Pancreas (tissue), 10 donors: ENCODE measurements around the gene AGPAT4. TPM values are rescaled to one million over a fixed set of nuclear protein-coding genes. Genes with fewer than 3 reads are reported as not detected.

Experiments used
- ATAC-seq, 4 donors: fragments of 200-7000 bp; cut with Tn5 transposase; one replicate each; pipeline versions ENCODE4 v1.8.0 to v1.9.1; 2020; ENCODE audit warnings: mild to moderate bottlenecking in 4 of 4, moderate library complexity in 4 of 4
- DNase-seq, 6 donors: peaks; one replicate each; pipeline ENCODE4 v3.0.0-alpha.2; 2020
- FAIRE-seq: peaks from 2 replicates; lab custom pipeline; 2012; peaks lifted over from hg19 to GRCh38; lab: Jason Lieb, UNC
- H3K27ac ChIP-seq, 4 donors: fragments of 200-600 bp; sonication (generic); 1 replicate in 3 of 4; 2 replicates in 1 of 4; pipeline versions ENCODE4 v1.5.0 to v1.8.0; 2020
- H3K27me3 ChIP-seq, 4 donors: fragments of 200-600 bp; one replicate each; pipeline ENCODE4 v1.8.0; 2021
- H3K36me3 ChIP-seq, 3 donors: fragments of 200-600 bp; sonication (generic) in 1 of 3; one replicate each; pipeline versions ENCODE4 v1.5.0 to v1.8.0; 2020 to 2021
- H3K4me1 ChIP-seq, 3 donors: fragments of 200-600 bp; one replicate each; pipeline ENCODE4 v1.8.0; 2021
- H3K4me3 ChIP-seq, 4 donors: fragments of 200-600 bp; sonication (generic) in 2 of 4; one replicate each; pipeline versions ENCODE4 v1.5.0 to v1.8.0; 2020 to 2021
- H3K9me3 ChIP-seq, 4 donors: fragments of 200-600 bp; one replicate each; pipeline ENCODE4 v1.8.0; 2021
- CTCF ChIP-seq, 4 donors: fragments of 200-600 bp; sonication (generic) in 3 of 4; IDR thresholded peaks; one replicate each; pipeline versions ENCODE4 v1.5.0 to v1.8.0; 2021; ENCODE audit warnings: antibody characterized with exemption in 4 of 4
- WGBS, 2 donors: extraction: QIAGEN DNeasy Blood & Tissue Kit; methylation state at CpG; one replicate each; pipeline ENCODE4 v1.1.7; 2013; 5-methylcytosine and 5-hydroxymethylcytosine counted together
- intact Hi-C, 3 donors: fragments of 100-400 bp; cut with DNase I; formaldehyde crosslinking; loops; one replicate each; pipeline versions ENCODE4 v1.11.1 to v1.14.2; 2022
- polyA plus RNA-seq, 2 donors: library from polyadenylated mRNA; stranded (reverse); fragments of 200-250 nt; gene quantifications; one replicate each; pipeline ENCODE4 v1.2.3, GENCODE V29; 2013
- total RNA-seq, 6 donors: library from RNA; stranded (reverse); fragmentation: NEBNext Ultra II Directional in 4 of 6; extraction: Animal tissue kit (Norgen Biotek cat#: 25700) in 4 of 6; gene quantifications; one replicate each; pipeline versions ENCODE4 v1.2.1 to v1.2.4, GENCODE V29; 2021 to 2023
- donor health status: healthy with polysubstance abuse.
- donor health status: DM: no; HTN: no; CAD: no; lungs with moderate emphysema.
- donor health status: DM: no; HTN: no; CAD: no.
- donor health status: control.
- donor health status: control.
- donor health status: Bipolar disorder and iron deficiency.
- donor health status: DM: yes; HTN: yes; CAD: no.
- donor health status: DM: no; HTN: no; CAD: no.
- donor health status: DM: no; HTN: no; CAD: no.
- donor health status: DM: yes; HTN: yes; CAD: no.

Gene AGPAT4
- total and polyA plus RNA-seq, 8 donors, result 1.6 to 6.4 (median 2.3) TPM

- no peak for TF ChIP-seq CTCF (IDR thresholded peaks at IDR 0.05)
- H3K27me3 ChIP-seq, result no peaks in the 10 kb centered on the region
- H3K27ac ChIP-seq, result no peak overlapping the region
- ATAC-seq (no peak), DNase-seq (no peak), FAIRE-seq (no peak)
- H3K36me3 ChIP-seq, result no peaks in the 10 kb centered on the region
- WGBS, 2 donors, result 68 to 78% methylated on average over 7 of the region's 7 CpGs
- H3K4me3 ChIP-seq, result no peak overlapping the region
- H3K4me1 ChIP-seq, result no peaks in the 10 kb centered on the region
- H3K9me3 ChIP-seq, result no peaks in the 10 kb centered on the region
- intact Hi-C loops, result no loop called here
Measured at GRCh38 chr6:161279677-161280415, 6.0 kb upstream of the AGPAT4 start.

- FAIRE-seq (no peak), ATAC-seq (no peak), DNase-seq (no peak)
- H3K9me3 ChIP-seq, result no peaks in the 10 kb centered on the region
- no peak overlapping the region for H3K27ac ChIP-seq
- intact Hi-C loops, result no loop called here
- no peak for TF ChIP-seq CTCF (IDR thresholded peaks at IDR 0.05)
- H3K27me3 ChIP-seq, result no peaks in the 10 kb centered on the region
- no peaks in the 10 kb centered on the region for H3K36me3 ChIP-seq
- peaks cover 0 to 7% (median 4%) of the 10 kb centered on the region in 3 donors for H3K4me1 ChIP-seq
- WGBS, 2 donors, result 58 to 74% methylated on average over 4 of the region's 4 CpGs
- no peak overlapping the region for H3K4me3 ChIP-seq
Measured at GRCh38 chr6:161276605-161277155, 2.8 kb upstream of the AGPAT4 start.

- H3K27me3 ChIP-seq, result no peaks in the 10 kb centered on the region
- TF ChIP-seq CTCF (IDR thresholded peaks at IDR 0.05), result no peak
- no peaks in the 10 kb centered on the region for H3K36me3 ChIP-seq
- no peak for FAIRE-seq
- no peak for ATAC-seq
- no peaks in the 10 kb centered on the region for H3K9me3 ChIP-seq
- 57 to 71% methylated on average over 2 of the region's 2 CpGs for WGBS, 2 donors
- intact Hi-C loops, result no loop called here
- no peak overlapping the region for H3K27ac ChIP-seq
- peaks cover 0 to 7% (median 4%) of the 10 kb centered on the region in 3 donors for H3K4me1 ChIP-seq
- DNase-seq, result no peak
- no peak overlapping the region for H3K4me3 ChIP-seq
Measured at GRCh38 chr6:161274898-161275297, 1.0 kb upstream of the AGPAT4 start.

GRCh38 chr6:161274488-161274858 lies 612 bp upstream of the AGPAT4 start:
- no peaks in the 10 kb centered on the region for H3K36me3 ChIP-seq
- DNase-seq (no peak), FAIRE-seq (no peak), ATAC-seq (peak in 3 of 4 donors; percentile 1 to 4 (median 2))
- no peak for TF ChIP-seq CTCF (IDR thresholded peaks at IDR 0.05)
- peak overlapping the region in 3 of 4 donors; percentile 22 to 57 (median 41) for H3K4me3 ChIP-seq
- no peaks in the 10 kb centered on the region for H3K9me3 ChIP-seq
- no peaks in the 10 kb centered on the region for H3K27me3 ChIP-seq
- intact Hi-C loops, result no loop called here
- H3K4me1 ChIP-seq, result peaks cover 0 to 7% (median 4%) of the 10 kb centered on the region in 3 donors
- H3K27ac ChIP-seq, result peak overlapping the region in 2 of 4 donors; percentile 38 to 39
- WGBS, 2 donors, result 2 to 3% methylated on average over 8 of the region's 8 CpGs

- FAIRE-seq (no peak), ATAC-seq (peak; percentile 26 to 60 (median 50)), DNase-seq (peak in 2 of 6 donors; percentile 7 to 57)
- Histone ChIP-seq H3K4me3 (peak overlapping the region; percentile 18 to 57 (median 32)), H3K27ac (peak overlapping the region in 2 of 4 donors; percentile 26 to 39), H3K9me3 (no peaks in the 10 kb centered on the region), H3K36me3 (no peaks in the 10 kb centered on the region), H3K27me3 (no peaks in the 10 kb centered on the region), H3K4me1 (peaks cover 0 to 7% (median 4%) of the 10 kb centered on the region in 3 donors)
- no peak for TF ChIP-seq CTCF (IDR thresholded peaks at IDR 0.05)
- WGBS, 2 donors, result 0 to 3% methylated on average over 7 to 11 of the region's 11 CpGs
- intact Hi-C loops, result no loop called here
Measured at GRCh38 chr6:161273274-161273751, 548 bp downstream of the AGPAT4 start.
